ENCODE measurements around the gene SRA1. TPM values are rescaled to one million over a fixed set of nuclear protein-coding genes. Genes with fewer than 3 reads are reported as not detected.

The SRA1 gene
- total RNA-seq, 2 donors from 2014 or later: 10.9 to 12.5 TPM

- DNase-seq: no peak
- peak overlapping the region in 2 of 4 donors; percentile 87 to 92 for H3K27ac ChIP-seq
- no peaks in the 10 kb centered on the region for H3K27me3 ChIP-seq
- 78 to 80% methylated on average over 4 of the region's 4 CpGs for WGBS, 2 donors
- no peak overlapping the region for H3K4me3 ChIP-seq
- H3K9me3 ChIP-seq: no peaks in the 10 kb centered on the region
- ATAC-seq: no peak
- no peak for TF ChIP-seq CTCF (IDR thresholded peaks at IDR 0.05)
- TF ChIP-seq POLR2A (IDR thresholded peaks at IDR 0.05): no peak
- intact Hi-C loops (cut with DNase I): loop anchor here (10.0 kb wide), 1 partner anchor 79 kb away; the partner anchor contains the start of genes IK and NDUFA2
- H3K4me1 ChIP-seq: peaks cover 36% of the 10 kb centered on the region
- no peaks in the 10 kb centered on the region for H3K36me3 ChIP-seq (replicated peaks in 1 of 2; ENCODE audit: insufficient read depth in 1 of 2, low read depth in 2 of 2)
Measured at GRCh38 chr5:140565780-140566095, 8.5 kb upstream of the SRA1 start.

- TF ChIP-seq POLR2A (IDR thresholded peaks at IDR 0.05): no peak
- TF ChIP-seq CTCF (IDR thresholded peaks at IDR 0.05): no peak
- Histone ChIP-seq H3K4me3 (peak overlapping the region; percentile 26 to 41), H3K27me3 (no peaks in the 10 kb centered on the region), H3K9me3 (no peaks in the 10 kb centered on the region), H3K4me1 (peaks cover 36% of the 10 kb centered on the region), H3K36me3 (replicated peaks in 1 of 2; ENCODE audit: insufficient read depth in 1 of 2, low read depth in 2 of 2) (no peaks in the 10 kb centered on the region), H3K27ac (peak overlapping the region; percentile 87 to 93 (median 90))
- intact Hi-C loops (cut with DNase I): loop anchor here (10.0 kb wide), 1 partner anchor 80 kb away; the partner anchor contains the start of genes IK and NDUFA2
- ATAC-seq (no peak), DNase-seq (no peak)
- WGBS, 2 donors: 1 to 2% methylated on average over 13 of the region's 13 CpGs
Measured at GRCh38 chr5:140565024-140565779, 7.9 kb upstream of the SRA1 start.

GRCh38 chr5:140564196-140565023 is 7.1 kb upstream of the SRA1 start, which contains the start of the genes APBB3 and SLC35A4:
Gene APBB3, minus strand, starts transcription at chr5:140564598. Its CDS starts 353 bp downstream, at chr5:140564245.
Gene SLC35A4, plus strand, starts transcription at chr5:140564828. Its CDS starts 2,342 bp downstream, at chr5:140567170.
- ATAC-seq (peak; percentile 92), DNase-seq (peak; percentile 95 to 99 (median 96))
- Histone ChIP-seq H3K4me1 (peaks cover 36% of the 10 kb centered on the region), H3K4me3 (peak within 1 kb of the TSS; percentile 26 to 41), H3K9me3 (no peaks in the 10 kb centered on the region), H3K27ac (peak within 1 kb of the TSS; percentile 87 to 93 (median 90)), H3K36me3 (replicated peaks in 1 of 2; ENCODE audit: insufficient read depth in 1 of 2, low read depth in 2 of 2) (no peaks in the 10 kb centered on the region), H3K27me3 (no peaks in the 10 kb centered on the region)
- TF ChIP-seq CTCF (IDR thresholded peaks at IDR 0.05) (peak in 1 of 7 experiments; percentile 19), POLR2A (IDR thresholded peaks at IDR 0.05) (peak; percentile 93 to 96 (median 94))
- 0 to 1% methylated on average over 11 to 66 of the region's 74 CpGs for WGBS, 2 donors
- intact Hi-C loops (cut with DNase I): loop anchor here (10.0 kb wide), 1 partner anchor 80 kb away; the partner anchor contains the start of genes IK and NDUFA2

GRCh38 chr5:140563596-140563995 is 6.3 kb upstream of the SRA1 start:
- H3K4me3 ChIP-seq: no peak overlapping the region
- 52 to 60% methylated on average over 8 of the region's 8 CpGs for WGBS, 2 donors
- no peaks in the 10 kb centered on the region for H3K27me3 ChIP-seq
- intact Hi-C loops (cut with DNase I): loop anchor here (10.0 kb wide), 1 partner anchor 81 kb away; the partner anchor contains the start of genes IK and NDUFA2
- no peaks in the 10 kb centered on the region for H3K9me3 ChIP-seq
- H3K36me3 ChIP-seq (replicated peaks in 1 of 2; ENCODE audit: insufficient read depth in 1 of 2, low read depth in 2 of 2): no peaks in the 10 kb centered on the region
- no peak for ATAC-seq
- H3K27ac ChIP-seq: peak overlapping the region; percentile 87 to 93 (median 90)
- H3K4me1 ChIP-seq: peaks cover 36% of the 10 kb centered on the region
- DNase-seq: peak in 2 of 4 donors; percentile 41 to 47
- TF ChIP-seq CTCF (IDR thresholded peaks at IDR 0.05) (no peak), POLR2A (IDR thresholded peaks at IDR 0.05) (no peak)

Measured in body of pancreas (tissue), 4 donors.